Stimulated activated CD4-positive, alpha-beta T cell treated with anti-CD3 and anti-CD28 coated beads, Interleukin-4, amount 100 ng/mL, for 24 hours (primary cell): Measurements from ENCODE around the gene CDCA8.
"Not testable (repeated sequence)": the region's sequence is repeated elsewhere in the genome, so short reads cannot be mapped to it uniquely, and the experiment has no call there.

Experiments
- DNase-seq: peaks from one replicate; pipeline ENCODE4 v3.0.0-alpha.2; 2020

CDCA8 gene

DNA sequence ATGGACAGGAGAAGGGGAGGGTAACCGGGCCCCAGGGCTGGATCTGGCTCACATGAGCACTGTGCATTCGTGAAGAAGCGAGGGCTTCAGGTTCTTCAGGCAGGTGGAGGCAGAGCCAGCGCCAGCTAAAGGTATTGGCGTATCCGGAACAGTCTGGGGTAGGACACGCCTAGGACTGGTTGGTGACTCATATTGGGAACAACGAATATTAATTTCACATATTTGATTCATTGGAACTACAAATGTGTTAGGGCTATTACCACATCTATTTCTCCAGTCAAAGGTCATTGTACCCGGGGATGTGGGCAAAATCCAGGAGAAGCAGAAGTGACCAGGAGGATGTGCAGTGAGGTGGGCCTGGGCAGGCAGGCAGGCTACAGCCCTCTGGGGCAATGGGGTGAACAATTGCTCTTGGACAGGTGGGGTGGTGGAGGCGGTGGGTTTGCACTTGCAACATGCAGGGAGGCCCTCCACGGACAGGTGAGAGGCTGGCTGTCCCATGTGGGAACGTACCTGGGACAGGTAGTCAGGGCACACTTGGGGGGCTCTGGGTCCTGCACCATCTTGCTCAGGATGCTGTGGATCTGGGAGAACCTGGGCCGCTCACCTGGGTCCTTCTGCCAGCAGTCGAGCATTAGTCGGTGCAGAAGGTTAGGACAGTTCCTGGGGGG, 26.7 kb downstream of the CDCA8 start:
- no peak for DNase-seq

DNA sequence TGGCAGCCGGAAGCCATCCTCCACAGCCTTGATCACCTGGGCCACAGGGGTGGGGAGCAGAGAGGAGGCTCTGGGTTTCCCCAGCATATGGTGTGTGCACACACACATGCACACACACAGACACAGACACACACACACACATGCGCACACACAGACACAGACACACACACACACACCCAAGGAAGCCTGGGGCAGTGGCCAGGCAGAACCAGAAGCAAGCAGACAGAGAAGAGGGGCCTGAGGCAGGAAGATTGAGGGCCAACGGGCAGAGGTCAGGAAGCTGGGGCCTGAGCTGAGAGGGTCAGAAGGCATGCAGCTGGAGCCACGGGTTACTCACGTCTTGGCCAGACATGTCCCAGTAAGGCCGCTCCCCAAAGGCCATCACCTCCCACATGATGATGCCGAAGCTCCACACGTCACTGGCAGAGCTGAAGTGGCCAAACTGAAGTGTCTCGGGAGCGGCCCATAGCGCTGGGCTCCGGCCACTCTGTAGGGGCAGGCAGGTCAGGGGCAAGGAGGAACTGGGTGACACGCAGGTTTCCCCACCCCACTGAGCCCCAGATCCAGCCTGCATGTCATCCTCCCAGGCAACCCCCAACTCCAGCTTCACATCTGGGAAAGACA, 27.4 kb downstream of the CDCA8 start:
- DNase-seq, result no peak

DNA sequence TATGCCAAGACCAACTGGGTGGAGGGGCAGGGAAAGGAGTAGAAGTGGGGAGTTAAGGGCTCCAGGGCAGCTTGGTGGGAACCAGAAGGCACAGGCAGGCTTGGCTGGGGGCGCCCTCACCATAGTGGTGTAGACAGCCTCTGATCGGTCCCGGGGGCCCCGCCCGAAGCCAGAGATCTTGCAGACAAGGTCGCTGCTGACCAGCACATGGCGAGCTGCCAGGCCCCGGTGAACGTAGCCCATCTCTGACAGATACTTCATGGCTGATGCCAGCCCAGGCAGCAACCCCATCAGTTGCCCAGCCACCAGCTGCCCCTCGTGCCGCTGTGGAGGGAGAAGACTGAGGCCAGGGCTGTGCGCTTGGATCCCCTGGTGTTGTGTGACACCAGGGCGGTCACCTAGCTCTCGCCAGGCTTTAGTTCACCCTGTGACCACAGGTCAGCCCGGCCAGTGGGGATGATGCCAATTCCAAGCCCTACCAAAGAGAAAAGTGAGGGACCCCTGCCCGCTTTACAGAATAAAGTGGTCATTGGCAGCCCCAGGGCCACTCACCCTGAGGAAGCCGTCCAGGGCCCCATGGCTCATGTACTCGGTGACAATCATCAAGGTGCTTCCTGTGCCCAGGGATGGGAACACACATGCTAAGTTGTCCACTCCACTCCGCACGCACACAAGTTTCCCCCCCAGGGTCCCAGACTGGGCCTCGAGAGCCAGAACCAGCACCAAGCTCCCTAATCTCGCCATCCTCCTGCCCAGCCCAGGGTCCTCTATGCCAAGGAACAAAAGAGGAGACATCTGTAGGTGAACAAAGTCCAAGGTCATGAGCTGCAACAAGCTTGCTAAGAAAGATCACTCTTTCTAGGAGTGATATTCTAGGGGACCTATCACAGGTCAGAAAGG, 28.2 kb downstream of the CDCA8 start:
- no peak for DNase-seq

DNA sequence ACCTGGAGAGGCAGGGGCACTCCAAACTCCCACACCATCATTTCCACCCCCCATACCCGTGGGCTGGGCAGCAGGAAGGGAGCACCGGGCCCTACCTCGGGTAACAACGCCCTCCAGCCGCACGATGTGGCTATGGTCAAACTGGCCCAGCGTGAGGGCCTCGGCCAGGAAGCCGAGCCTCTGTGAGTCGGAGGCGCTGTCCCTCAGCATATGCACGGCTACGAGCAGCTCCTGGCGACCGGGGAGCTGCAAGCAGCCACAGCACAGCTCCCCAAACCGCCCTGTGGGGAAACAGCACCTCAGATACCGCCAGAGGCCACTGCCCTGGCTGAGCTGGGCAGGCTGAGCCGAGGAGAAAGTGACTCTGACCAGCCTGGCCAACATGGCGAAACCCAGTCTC, 29.2 kb downstream of the CDCA8 start:
- no peak for DNase-seq

DNA sequence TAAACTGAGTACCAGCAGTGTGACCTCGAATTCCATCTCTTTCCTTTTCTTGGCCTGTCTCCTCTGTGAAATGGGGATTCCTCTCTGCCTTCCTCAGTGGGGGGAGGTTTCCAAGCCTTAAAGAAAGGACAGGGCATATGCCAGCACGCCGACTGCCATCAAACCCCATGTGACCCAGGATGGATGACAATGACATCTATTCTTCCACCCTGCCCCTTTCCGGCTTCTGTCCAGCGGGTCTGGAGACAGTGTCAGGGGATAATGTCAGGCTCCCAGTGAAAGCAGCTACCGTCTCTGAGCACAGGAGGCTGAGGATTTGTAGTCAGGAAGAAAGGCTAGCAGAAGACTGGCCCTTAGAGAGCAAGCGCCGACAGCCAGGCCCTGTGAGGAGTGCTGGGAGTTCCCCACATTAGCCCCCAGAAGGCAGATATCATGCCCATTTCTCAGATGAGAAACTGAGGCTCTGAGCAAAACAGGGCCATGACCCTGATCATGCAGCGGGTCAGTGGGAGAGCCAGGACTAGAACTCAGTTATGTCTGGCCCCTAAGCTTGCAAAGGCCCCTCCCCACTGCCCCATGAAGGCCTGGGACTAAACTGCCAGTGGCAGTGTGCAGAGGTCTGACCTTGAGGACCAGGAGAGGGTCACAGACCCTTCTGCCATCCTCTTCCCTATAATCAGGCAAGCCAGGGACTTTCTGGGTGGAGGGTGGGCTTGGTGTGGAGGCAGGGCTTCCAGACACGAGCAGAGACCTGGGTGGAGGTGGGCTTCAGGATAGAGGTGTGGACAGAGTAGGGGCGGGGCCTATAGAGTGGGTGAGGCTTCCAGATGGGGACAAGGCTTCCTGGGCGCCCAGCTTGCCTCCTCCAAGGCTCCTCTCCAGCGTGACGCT, 30.1 kb downstream of the CDCA8 start:
- no peak for DNase-seq

DNA sequence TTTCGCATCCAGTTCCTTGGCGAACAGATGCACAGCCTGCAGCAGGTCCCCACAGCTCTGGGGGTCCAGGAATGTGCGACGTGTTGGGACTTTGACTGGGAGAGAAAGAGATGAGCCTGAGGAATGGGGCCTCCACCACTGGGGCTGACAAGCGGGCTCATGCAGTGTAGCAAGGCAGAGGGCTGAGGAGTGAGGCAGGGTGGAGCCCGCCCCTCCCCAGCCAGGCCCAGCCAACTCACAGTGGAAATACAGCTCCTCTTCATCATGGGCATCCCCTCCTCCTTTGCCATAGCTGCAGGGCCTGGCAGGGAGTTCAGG, 30.7 kb downstream of the CDCA8 start:
- DNase-seq, result no peak

DNA sequence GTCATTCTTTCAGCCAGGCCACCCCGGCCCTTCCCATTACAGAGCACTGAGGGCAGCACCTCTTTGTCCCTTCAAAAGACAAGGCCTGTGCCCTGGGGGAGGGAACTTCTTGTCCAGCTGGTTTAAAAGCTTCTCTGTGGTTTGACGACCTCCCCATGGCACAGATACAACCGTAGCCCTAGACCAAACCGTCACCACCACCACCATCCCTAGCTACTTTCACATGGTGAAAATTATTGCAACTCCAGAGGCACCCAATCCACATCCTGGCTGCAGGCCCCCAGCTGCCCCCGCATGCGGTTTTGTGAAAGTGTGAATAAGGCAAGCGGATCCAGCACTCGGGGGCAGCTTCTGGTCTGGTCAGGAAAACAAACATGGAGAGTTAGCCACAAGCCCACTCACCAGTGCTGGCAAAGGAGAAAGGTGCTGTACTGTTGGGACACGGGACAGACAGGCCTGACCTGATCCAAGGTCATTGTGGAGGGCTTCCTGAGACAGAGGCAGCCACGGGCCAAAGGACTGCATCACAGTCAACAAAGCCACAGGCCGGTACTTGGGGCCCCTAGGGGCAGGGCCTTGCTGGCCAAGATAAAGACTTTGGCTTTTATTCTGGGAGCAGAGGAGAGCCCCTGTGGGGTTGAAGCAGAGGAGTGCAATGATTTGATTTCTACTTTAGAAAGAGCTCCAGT, 31.2 kb downstream of the CDCA8 start:
- no peak for DNase-seq

DNA sequence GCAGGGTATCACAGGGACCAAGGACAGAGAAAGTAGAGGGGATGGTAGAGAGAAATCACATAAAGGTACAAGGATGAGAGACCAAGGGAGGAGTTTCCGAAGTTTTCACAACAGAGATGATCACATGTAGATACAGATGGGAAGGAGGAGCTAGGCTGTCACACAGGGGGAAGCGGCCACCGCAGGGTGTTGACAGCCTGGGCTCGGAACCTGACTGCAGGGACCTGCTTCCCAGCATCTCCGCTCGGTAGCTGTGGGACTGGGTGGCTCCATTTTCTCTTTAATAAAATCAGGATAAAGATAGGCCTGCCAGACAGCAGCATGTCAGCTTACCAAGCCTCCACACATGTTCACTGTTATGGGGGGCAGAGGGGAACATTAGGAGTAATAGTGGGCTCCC, 32.3 kb downstream of the CDCA8 start:
- no peak for DNase-seq

DNA sequence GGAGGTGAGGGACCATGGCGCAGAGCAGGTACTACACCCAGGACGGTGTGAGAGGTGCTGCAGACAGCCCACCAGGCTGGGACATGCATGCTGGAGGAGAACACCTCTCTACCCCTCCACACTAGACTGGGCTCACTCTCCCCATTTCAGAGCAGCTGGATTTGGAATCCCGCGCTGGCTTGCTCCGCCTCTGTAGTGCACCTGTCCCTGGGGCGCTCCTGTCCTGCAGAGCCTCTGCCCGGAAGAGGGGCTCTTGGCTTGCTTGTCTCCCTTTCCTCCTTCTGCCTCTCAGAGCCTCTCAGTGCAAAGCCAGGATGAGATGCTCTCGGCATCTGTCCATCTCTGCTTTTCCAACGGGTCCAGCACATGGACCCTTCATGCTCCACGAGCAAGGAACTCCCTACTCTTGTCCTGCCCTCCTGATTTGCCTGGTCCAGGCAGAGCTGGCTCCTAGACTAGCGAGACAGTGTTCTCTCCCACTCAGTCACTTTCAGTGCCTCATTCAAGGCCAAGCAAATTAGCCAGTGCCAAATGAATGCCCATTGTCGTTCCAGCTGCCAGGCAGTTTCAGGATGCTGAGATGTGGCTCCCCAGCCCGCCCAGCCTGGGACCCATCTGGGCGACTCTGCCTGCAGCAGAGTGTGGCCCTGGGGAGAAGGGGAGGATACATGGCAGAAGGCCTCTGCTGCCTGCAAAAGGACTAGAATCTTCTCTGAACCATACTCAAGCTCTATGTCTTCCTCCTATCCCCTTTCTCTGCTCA, 33.7 kb downstream of the CDCA8 start:
- no peak for DNase-seq

DNA sequence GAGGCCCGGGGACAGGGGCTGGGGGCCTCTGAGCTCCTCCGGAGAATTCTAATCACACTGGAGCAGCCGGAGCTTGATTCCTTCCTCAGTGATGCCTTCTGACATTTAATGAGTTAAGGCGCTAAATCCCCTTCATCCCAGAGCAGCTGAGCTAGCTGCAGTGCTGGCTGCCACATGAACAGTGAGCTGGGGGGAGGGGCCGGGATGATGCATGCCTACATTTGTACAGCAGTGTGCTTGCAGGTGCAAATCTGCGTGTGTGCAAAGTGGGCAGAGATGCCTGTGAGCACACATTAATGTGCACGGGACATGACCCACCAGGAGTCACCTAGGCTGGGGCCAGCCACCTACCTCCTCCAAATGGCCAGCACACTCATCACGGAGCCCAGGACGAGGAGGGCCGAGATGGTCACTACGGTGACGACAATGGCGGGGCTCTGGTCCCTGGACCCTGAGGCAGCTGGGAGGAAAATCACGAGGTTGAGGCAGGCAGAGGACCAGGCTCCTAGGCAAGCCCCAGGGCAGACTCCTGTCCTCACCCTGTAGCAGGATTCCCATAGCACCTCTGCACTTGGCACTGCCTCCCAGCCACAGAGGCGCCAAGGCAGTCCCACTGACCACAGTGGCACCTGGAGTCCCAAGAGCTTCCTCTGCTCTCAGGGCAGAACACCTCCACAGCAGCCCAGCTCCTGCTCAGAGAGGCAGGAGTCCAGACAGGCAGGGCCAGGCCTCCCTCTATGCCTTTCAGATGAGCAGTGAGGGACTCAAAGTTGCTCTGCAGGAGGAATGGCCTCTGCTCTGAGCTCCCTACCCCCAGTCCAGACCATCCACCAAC, 34.7 kb downstream of the CDCA8 start:
- no peak for DNase-seq

DNA sequence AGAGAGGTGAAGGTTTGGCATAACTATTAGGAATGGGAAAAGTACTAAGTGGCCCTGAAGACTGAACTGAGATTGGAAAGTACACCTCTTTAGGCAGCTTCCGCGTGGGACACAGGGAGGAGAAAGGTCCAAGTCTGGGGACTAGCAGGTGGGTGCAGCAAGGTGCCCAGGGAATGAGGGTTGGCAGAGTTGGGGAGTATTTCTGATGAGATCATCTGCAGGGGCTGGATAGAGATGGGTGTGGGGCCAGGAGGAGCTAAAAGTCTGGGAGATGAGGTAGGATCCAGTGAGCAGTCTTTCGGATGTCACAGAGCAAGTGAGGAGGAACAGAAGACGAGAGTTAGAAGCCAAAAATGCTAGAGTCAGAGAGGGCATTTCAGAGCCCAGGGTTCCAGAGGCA, 36.1 kb downstream of the CDCA8 start:
- DNase-seq, result no peak

DNA sequence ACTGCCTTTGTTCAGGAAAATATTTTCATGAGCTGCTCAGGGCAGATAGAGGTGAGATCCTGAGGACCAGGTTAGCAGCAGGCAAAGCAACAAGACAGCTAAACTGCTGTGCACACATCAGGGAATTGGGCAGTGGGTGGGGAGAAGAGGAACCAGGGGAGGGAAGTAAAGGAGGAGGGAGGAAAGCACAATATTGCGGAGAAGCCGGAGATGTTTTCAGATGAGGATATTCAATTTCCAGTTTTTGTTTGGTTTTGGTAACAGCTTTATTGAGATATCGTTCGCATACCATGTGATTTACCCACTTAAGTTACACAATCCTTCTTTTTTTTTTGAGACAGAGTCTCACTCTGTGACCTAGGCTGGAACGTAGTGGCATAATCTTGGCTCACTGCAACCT, 38.1 kb downstream of the CDCA8 start:
- no peak for DNase-seq

DNA sequence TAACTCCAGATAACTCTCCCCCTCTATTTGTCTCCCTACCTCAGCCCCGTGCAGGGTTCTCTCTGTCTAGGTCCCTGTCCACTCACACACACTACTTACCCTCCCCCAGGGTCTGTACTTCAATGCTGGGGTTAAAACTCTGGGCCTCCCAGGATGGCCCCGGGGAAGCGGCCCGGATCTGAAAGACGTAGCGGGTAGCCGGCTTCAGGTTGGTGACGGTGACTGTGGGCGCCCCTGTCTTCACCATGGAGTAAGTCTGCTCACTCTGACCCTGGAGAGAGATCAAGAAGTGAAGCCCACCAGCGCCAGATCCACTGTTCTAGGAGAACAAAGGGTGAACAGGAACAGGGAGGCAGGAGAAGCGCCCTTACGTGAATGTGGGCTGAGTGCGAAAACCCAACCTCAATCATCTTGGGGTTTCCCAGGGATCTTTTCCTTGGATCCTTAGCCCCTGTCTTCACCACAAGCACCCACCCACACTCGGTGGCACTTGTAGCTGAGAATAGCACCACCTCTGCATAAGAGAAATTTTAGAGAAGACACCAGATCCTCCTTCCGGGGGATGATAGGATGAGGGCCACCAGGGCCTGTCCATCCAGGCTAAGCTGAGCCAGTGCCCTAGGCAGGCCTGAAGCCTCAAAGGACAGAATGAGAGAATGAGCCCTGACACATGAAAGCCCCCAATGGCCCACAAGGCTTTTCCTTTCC, 39.1 kb downstream of the CDCA8 start:
- no peak for DNase-seq

DNA sequence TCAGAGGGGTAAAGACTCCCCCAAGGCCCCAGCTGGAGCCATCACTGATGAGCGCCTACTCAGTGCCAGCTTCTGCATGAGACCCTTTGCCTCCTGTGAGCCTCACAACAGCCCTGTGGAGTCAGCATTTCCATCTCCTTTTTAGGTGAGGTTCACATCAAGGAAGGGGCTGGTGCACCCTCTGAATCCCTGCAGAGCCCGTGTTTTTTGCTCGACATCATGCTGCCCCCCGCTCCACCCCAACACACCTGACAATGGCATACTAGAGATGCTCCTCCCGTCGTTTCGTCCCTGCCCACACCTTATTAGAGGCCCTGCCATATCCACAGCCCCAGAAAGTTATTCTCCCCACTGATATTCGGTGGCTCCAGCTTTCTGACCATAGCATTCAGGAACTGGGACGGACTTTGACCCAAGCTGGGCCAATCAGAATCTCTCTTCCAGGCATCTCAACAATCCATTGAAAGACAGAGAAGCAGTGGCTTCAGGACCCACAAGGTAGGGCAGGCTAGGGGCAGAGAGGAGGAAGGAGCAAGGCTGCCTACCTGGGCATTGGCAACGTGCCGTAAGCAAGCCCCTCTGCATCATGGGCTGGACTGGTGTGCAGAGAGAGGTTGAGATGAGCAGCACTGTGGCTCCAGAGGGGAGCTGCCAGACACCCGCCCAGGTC, 39.9 kb downstream of the CDCA8 start:
- DNase-seq, result no peak

DNA sequence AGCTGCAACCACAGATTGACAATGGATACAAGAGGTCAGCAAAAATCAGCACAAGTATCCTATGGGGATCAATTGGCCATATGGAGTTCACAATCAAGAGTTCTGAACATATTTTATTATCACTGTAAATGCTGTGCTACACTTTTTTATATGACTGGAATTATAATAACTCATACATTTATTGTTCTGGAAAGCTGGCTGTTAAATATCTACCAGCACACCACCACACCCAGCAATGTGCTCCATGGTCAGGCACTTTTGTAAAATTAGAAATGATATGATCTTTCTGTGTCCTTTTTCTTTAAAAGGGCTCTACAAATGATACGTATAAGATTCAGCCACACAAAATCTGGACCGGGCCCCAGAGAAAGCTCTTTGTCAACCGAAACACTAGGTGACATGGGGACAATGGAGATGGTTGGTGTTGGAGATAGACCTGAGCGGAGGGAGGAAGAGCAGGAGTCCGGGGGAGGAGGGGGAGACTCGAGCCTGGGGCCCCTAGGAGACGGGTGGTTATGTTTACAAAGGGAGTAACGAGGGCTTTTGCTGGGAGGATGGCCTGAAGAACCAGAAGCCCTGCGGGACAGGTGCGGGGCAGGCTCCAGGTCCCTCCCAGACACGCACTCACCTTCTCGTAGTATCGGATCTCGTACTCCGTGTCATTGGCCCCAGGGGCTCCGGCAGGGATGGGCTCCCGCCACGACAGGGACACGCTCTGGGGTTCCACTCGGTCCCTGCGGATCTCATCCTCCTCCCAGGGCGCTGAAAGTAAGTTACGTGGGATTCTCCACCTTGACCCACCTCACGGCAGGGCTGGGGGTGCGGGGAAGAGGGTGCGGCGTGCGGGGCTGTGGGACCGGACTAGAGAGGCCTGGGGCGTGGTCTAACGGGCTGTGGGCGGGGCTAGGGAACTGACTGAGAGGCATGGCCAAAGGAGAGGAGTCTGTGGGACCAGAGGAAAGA, 42.6 kb downstream of the CDCA8 start:
- DNase-seq, result no peak

DNA sequence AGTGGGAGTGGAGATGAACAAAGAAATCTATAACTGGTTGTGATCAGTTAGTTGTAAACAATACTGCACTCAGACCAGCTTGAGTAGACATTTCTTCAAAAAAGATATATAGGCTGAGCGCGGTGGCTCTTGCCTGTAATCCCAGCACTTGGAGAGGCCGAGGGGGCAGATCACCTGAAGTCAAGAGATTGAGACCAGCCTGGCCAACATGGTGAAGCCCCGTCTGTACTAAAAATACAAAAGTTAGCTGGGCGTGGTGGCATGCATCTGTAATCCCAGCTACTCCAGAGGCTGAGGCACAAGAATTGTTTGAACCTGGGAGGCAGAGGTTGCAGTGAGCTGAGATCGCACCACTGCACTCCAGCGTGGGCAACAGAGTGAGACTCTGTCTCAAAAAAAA, 45.7 kb downstream of the CDCA8 start:
- not testable (repeated sequence) for DNase-seq

DNA sequence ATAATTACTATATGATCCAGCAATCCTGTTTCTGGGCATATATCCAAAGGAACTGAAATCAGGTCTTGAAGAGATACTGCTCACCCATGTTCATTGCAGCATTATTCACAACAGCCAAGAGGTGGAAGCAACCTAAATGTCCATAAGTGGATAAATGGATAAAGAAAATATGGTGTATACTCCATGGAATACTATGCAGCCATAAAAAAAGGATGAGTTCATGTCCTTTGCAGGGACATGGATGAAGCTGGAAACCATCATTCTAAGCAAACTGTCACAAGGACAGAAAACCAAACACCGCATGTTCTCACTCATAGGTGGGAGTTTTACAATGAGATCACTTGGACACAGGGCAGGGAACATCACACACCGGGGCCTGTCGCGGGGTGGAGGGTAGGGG, 46.3 kb downstream of the CDCA8 start:
- DNase-seq, result not testable (repeated sequence)

DNA sequence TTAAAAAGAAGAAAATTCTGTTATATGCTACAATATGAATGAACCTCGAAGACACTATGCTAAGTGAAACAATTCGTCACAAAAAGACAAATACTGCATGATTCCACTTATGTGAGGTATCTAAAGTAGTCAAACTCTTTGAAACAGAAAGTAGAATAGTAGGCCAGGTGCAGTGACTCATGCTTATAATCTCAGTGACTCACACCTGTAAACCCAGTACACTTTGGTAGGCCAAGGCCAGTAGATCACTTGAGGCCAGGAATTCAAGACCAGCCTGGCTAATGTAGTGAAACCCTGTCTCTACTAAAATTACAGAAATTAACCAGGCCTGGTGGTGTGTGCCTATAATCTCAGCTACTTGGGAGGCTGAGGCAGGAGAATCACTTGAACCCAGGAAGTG, 46.9 kb downstream of the CDCA8 start:
- peak; percentile 10 for DNase-seq
